GM12874 (cell line): ENCODE measurements around the gene IRF2BP2.

Experiments
- CTCF ChIP-seq: IDR thresholded peaks from 2 replicates; pipeline ENCODE4 v1.5.1; 2011; ENCODE audit warnings: low read depth, mild to moderate bottlenecking, control low read depth, low read length, moderate library complexity; ENCODE audit not compliant: insufficient read depth

The IRF2BP2 gene

GRCh38 chr1:234586304-234586703 is 23.7 kb downstream of the IRF2BP2 start:
- no peak for TF ChIP-seq CTCF

GRCh38 chr1:234585330-234586055 is 24.5 kb downstream of the IRF2BP2 start:
- TF ChIP-seq CTCF: no peak

DNA sequence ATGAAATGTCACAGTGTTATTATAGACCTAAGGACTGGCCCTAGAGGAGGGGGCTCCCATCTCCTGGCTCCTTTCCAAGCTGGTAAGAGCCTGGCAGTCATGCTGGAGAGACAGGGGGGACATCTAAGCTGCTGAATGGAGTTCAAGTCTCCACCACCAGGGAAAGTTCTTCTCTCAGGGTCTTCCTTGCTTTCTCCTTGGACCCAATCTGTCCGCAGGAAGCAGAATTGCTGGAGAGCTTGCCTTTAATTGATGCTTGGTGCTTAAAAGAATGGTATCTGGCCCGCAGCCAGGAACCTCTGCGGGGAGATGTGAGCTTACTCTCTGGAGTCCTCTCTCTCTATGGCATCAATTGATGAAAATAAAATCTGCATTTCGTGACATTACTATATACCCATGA is 25.1 kb downstream of the IRF2BP2 start:
- no peak for TF ChIP-seq CTCF

- TF ChIP-seq CTCF: no peak
These were observed 25.6 kb downstream of the IRF2BP2 start for GRCh38 chr1:234584420-234584805.

- TF ChIP-seq CTCF: no peak
These were observed 26.1 kb downstream of the IRF2BP2 start for GRCh38 chr1:234583755-234584419.

DNA sequence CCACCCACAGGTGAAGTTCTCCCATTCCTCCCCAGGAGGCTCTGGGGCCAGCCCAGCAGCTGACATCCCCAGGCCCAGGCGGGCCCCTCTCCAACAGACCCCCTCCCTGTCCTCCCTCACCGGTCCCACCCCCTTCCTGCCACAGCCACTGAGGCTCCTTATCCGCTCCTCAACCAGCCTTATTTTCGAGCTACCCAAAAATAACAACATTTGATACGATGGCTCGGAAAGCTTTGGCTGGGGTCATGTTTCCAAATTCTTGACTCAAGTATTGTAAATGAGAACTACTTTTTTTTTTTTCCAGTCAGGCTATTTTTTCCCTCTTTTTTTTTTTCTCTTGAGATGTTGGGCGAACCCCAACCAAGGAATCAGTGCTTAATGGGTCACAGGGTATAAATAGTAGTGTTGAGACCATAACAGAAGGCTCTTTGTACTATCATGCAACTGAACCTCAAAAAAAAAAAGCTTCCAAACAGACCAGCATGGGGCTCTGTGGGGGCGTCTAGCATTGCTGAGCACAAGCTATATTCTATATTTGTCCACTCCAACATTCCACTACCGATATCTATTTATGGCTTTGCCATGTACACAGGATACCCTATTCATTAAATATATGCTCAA is 27.2 kb downstream of the IRF2BP2 start:
- no peak for TF ChIP-seq CTCF

DNA sequence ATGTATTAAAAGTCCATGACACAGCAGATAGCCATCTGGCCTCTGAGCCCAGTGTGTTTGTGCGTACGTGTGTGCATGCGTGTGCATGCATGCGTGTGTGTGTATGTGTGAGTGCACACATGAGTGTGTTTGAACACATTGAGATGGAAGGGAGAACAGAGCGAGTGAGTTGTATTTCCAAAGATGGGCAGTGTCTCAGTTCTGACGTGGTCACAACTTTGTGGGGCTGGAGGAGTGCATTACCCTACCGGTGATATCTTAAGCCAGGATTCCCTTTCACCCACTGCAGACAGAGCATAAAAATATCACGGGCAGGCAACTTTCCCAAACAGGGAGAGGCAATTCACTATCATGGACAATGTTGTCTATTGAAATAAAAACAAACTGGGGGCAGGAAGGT is 27.8 kb downstream of the IRF2BP2 start:
- TF ChIP-seq CTCF: no peak
